GM19043 (cell line): ENCODE measurements around the gene CACNA2D3.
"Not testable (repeated sequence)": the region's sequence is repeated elsewhere in the genome, so short reads cannot be mapped to it uniquely, and the experiment has no call there.

Experiments used
- ATAC-seq: cut with Tn5 transposase; IDR thresholded peaks from one replicate; pipeline ENCODE4 v1.9.1; 2021; ENCODE audit warnings: low read depth; ENCODE audit not compliant: unreplicated experiment

The CACNA2D3 gene

GRCh38 chr3:54433846-54434245 is 311.5 kb downstream of the CACNA2D3 start:
- ATAC-seq: no peak

- no peak for ATAC-seq
Measured at GRCh38 chr3:54434756-54435155, 312.4 kb downstream of the CACNA2D3 start.

GRCh38 chr3:54437271-54437670 is 314.9 kb downstream of the CACNA2D3 start:
- ATAC-seq: no peak

GRCh38 chr3:54443561-54444161 is 321.3 kb downstream of the CACNA2D3 start:
- ATAC-seq: no peak

- ATAC-seq: no peak
Measured at GRCh38 chr3:54445630-54446029, 323.3 kb downstream of the CACNA2D3 start.

- no peak for ATAC-seq
Measured at GRCh38 chr3:54447427-54447826, 325.1 kb downstream of the CACNA2D3 start.

- no peak for ATAC-seq
Measured at GRCh38 chr3:54454806-54455205, 332.5 kb downstream of the CACNA2D3 start.

- ATAC-seq: no peak
Measured at GRCh38 chr3:54458357-54458756, 336.0 kb downstream of the CACNA2D3 start.

- not testable (repeated sequence) for ATAC-seq
Measured at GRCh38 chr3:54464554-54464953, 342.2 kb downstream of the CACNA2D3 start.

- no peak for ATAC-seq
Measured at GRCh38 chr3:54476891-54477290, 354.5 kb downstream of the CACNA2D3 start.

- no peak for ATAC-seq
Measured at GRCh38 chr3:54481606-54482365, 359.4 kb downstream of the CACNA2D3 start.

- ATAC-seq: no peak
Measured at GRCh38 chr3:54484334-54484733, 362.0 kb downstream of the CACNA2D3 start.

GRCh38 chr3:54486317-54486716 is 364.0 kb downstream of the CACNA2D3 start:
- no peak for ATAC-seq

GRCh38 chr3:54488297-54488696 is 365.9 kb downstream of the CACNA2D3 start:
- no peak for ATAC-seq

- ATAC-seq: no peak
Measured at GRCh38 chr3:54494209-54494608, 371.9 kb downstream of the CACNA2D3 start.

GRCh38 chr3:54506603-54507002 is 384.3 kb downstream of the CACNA2D3 start:
- ATAC-seq: no peak

- no peak for ATAC-seq
Measured at GRCh38 chr3:54507876-54508460, 385.6 kb downstream of the CACNA2D3 start.

GRCh38 chr3:54510506-54510905 is 388.2 kb downstream of the CACNA2D3 start:
- no peak for ATAC-seq

- no peak for ATAC-seq
Measured at GRCh38 chr3:54511766-54512365, 389.5 kb downstream of the CACNA2D3 start.

- no peak for ATAC-seq
Measured at GRCh38 chr3:54514006-54514405, 391.7 kb downstream of the CACNA2D3 start.

GRCh38 chr3:54514416-54514815 is 392.1 kb downstream of the CACNA2D3 start:
- ATAC-seq: no peak
